Ectodermal cell (in vitro differentiated cells): ENCODE data around the gene NRCAM.
A peak's percentile ranks its signal among the peaks of the same experiment; 100 is the strongest.

ENCODE experiments used
- H3K27ac ChIP-seq: 2 replicates; pipeline ENCODE4 v1.7.0; 2013; ENCODE audit warnings: mild to moderate bottlenecking, low read depth, low read length; ENCODE audit not compliant: insufficient read depth, poor library complexity, severe bottlenecking
- H3K27me3 ChIP-seq: 2 replicates; pipeline ENCODE4 v1.7.0; 2013; ENCODE audit warnings: mild to moderate bottlenecking, low read length; ENCODE audit not compliant: insufficient read depth, control insufficient read depth, poor library complexity, severe bottlenecking
- H3K36me3 ChIP-seq: one replicate; pipeline ENCODE4 v1.7.0; 2013; ENCODE audit warnings: low read length; ENCODE audit not compliant: control insufficient read depth, insufficient read depth
- H3K4me1 ChIP-seq: one replicate; pipeline ENCODE4 v1.7.0; 2013; ENCODE audit warnings: low read length; ENCODE audit not compliant: control insufficient read depth, insufficient read depth
- H3K4me3 ChIP-seq: 2 replicates; pipeline ENCODE4 v1.7.0; 2013; ENCODE audit warnings: low read depth, low read length, control low read depth; ENCODE audit not compliant: insufficient read depth
- H3K9me3 ChIP-seq: 2 replicates; pipeline ENCODE4 v1.7.0; 2013; ENCODE audit warnings: mild to moderate bottlenecking, low read length, moderate library complexity; ENCODE audit not compliant: control insufficient read depth
- WGBS, 2 experiments: methylation state at CpG; one replicate each; pipeline ENCODE4 v1.1.7; 2013; ENCODE audit warnings: missing lambda C conversion rate in 2 of 2; 5-methylcytosine and 5-hydroxymethylcytosine counted together

The NRCAM gene

DNA sequence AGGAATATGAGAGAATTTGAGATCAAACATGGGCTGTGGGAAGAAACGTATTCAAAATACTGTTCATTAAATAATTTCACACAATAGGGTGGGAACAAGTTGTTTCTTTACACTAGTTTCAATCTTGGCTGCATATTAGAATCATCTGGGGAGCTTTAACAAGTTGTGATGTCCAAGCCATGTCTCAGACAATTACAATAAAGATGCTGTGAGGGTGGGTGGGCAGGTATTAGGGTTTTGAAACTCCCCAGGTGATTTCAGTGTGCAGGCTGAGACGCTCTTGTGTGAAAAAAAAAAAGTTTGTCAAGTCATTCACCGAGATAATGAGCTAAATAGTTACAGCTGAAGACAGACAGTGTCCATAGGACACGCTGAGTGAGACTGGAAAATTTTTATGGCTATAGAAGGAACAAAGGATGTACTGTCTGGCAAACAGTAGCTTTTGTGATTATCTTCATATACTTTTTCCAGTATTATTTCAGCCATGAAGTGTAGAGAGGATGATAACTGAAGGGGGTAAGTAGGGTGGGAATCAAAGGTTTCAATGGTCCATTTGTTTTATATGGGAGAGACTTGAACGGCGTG is 313.5 kb downstream of the NRCAM start:
- Histone ChIP-seq H3K36me3 (no peaks in the 10 kb centered on the region), H3K9me3 (no peaks in the 10 kb centered on the region), H3K4me3 (no peak overlapping the region), H3K27me3 (no peaks in the 10 kb centered on the region), H3K27ac (no peak overlapping the region), H3K4me1 (no peaks in the 10 kb centered on the region)
- WGBS, 2 experiments = 94 to 95% methylated on average over 5 of the region's 6 CpGs

DNA sequence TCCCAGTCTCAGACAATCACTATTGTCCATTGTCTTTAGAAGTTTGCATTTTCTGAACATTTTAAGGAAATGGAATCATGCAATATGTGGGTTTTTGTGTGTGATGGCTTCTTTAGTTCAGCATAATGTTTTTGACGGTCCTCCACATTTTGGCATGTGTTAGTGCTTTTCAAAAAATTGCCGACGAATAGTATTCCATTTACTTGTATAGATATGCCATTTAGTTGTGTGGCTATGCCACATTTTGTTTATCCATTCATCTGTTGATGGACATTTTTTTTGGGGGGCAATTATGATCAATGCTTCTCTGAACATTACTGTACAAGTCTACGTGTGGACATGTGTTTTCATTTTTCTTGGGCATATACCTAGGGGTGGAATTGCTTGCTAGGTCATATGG is 314.1 kb downstream of the NRCAM start:
- Histone ChIP-seq H3K27me3 (no peaks in the 10 kb centered on the region), H3K4me1 (no peaks in the 10 kb centered on the region), H3K36me3 (no peaks in the 10 kb centered on the region), H3K27ac (no peak overlapping the region), H3K4me3 (no peak overlapping the region), H3K9me3 (no peaks in the 10 kb centered on the region)
- WGBS, 2 experiments = 93 to 98% methylated on average over 4 of the region's 4 CpGs

DNA sequence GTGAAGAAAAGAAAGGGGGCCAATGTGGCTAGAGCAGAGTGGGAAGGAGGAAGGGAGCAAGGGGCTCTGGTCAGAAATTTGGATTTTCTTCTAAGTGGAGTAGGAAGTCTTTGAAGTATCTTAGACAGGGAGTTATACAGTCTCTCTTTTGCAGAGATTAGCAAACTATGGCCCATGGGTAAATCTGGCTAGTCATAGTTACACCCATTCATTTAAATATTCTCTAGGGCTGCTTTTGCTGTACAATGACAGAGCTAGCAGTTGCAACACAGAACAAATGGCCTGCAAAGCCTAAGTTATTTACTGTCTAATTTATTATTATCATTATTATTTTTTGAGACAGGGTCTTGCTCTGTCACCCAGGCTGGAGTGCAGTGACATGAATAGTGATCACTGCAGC is 315.6 kb downstream of the NRCAM start:
- Histone ChIP-seq H3K4me1 (no peaks in the 10 kb centered on the region), H3K4me3 (no peak overlapping the region), H3K36me3 (no peaks in the 10 kb centered on the region)

DNA sequence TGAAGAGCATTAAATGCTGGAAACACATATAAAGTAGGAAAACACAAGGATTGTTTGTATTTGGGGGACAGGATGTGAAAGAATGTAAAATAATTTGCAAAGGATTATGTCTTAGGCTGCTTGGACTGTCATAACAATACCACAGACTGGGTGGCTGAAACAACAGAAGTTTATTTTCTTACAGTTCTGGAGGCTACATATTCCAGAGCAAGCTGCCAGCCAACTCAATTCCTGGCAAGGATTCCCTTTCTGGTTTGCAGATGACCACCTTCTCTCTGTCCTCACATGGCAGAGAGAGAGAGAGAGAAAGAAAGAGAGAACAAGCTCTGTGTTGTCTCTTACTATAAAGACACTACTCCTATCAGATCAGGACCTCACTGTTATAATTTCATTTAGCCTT is 317.3 kb downstream of the NRCAM start:
- H3K9me3 ChIP-seq = no peaks in the 10 kb centered on the region
- H3K4me3 ChIP-seq = no peak overlapping the region
- H3K4me1 ChIP-seq = no peaks in the 10 kb centered on the region
- no peak overlapping the region for H3K27ac ChIP-seq
- no peaks in the 10 kb centered on the region for H3K27me3 ChIP-seq
- no peaks in the 10 kb centered on the region for H3K36me3 ChIP-seq

More for the DNA sequence above, 315.6 kb downstream of the NRCAM start:
- H3K27me3 ChIP-seq = no peaks in the 10 kb centered on the region
- H3K27ac ChIP-seq = no peak overlapping the region
- H3K9me3 ChIP-seq = no peaks in the 10 kb centered on the region

DNA sequence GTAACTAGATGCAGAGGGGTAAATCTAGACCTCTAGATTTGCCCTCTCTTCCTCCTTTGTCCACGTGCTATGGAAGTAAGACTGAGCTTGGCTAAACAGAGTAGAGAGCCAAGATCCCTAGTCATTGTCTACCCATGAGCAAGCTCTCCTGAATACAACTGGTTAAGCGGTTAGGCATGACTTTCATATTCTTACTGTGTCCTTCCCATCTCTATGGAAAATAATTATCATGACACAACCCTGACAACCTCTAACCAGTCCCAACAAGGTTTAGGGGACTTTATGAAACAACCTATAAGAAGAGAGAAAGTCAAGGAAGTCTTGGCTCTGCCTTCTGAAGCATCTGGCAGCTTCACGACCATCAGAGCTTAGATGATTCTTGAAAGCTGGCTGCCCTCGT is 318.2 kb downstream of the NRCAM start:
- H3K27me3 ChIP-seq = no peaks in the 10 kb centered on the region
- WGBS, 2 experiments = 90 to 93% methylated on average over 4 of the region's 4 CpGs
- no peaks in the 10 kb centered on the region for H3K36me3 ChIP-seq

DNA sequence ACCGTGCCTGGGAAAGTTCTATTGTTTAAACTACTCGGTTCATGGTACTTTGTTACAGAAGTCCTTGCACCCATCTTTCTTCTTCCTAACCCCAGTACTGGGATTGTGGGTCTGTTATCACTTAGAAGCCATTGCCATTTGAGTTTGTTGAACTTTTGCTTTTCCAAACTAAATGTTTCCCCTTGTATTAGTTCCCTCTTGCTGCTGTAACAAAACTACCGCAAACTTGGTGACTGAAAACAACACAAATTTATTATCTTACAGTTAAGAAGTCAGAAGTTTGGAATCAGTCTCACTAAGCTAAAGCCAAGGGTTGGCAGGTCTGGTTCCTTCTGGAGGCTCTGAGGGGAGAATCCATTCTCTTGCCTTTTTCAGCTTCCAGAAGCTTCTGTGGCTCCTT is 319.2 kb downstream of the NRCAM start:
- Histone ChIP-seq H3K9me3 (no peaks in the 10 kb centered on the region), H3K4me3 (no peak overlapping the region), H3K27ac (no peak overlapping the region), H3K4me1 (peaks cover 3% of the 10 kb centered on the region), H3K36me3 (no peaks in the 10 kb centered on the region), H3K27me3 (no peaks in the 10 kb centered on the region)
- 94 to 95% methylated on average over 3 of the region's 3 CpGs for WGBS, 2 experiments

More for the DNA sequence above, 318.2 kb downstream of the NRCAM start:
- Histone ChIP-seq H3K9me3 (no peaks in the 10 kb centered on the region), H3K27ac (no peak overlapping the region), H3K4me3 (no peak overlapping the region), H3K4me1 (peaks cover under 1% of the 10 kb centered on the region)

DNA sequence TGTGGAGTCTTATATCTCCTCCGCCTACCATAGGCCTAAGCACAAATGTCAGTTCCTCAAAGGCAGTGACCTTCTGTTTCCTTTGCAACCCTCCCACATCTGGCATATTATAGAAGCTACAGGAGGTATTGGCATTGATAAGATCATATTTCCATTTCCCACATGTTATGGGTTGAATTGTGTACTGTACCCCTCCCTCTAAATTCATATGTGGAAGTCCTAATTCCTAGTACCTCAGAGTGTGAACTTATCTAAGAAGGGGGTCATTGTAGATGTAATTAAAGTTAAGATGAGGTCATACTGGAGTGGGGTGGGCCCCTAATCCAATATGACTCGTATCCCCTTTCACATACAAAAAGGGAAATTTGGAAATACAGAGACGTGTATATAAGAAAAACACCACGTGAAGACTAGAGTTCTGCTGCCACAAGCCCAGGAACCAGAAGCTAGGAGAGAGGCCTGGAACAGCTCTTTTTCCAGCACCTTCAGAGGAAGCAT is 320.0 kb downstream of the NRCAM start:
- WGBS, 2 experiments = 92 to 98% methylated on average over 4 of the region's 4 CpGs
- no peaks in the 10 kb centered on the region for H3K36me3 ChIP-seq
- no peak overlapping the region for H3K4me3 ChIP-seq
- peaks cover 3% of the 10 kb centered on the region for H3K4me1 ChIP-seq
- H3K27ac ChIP-seq = no peak overlapping the region
- H3K9me3 ChIP-seq = no peaks in the 10 kb centered on the region
- H3K27me3 ChIP-seq = no peaks in the 10 kb centered on the region

DNA sequence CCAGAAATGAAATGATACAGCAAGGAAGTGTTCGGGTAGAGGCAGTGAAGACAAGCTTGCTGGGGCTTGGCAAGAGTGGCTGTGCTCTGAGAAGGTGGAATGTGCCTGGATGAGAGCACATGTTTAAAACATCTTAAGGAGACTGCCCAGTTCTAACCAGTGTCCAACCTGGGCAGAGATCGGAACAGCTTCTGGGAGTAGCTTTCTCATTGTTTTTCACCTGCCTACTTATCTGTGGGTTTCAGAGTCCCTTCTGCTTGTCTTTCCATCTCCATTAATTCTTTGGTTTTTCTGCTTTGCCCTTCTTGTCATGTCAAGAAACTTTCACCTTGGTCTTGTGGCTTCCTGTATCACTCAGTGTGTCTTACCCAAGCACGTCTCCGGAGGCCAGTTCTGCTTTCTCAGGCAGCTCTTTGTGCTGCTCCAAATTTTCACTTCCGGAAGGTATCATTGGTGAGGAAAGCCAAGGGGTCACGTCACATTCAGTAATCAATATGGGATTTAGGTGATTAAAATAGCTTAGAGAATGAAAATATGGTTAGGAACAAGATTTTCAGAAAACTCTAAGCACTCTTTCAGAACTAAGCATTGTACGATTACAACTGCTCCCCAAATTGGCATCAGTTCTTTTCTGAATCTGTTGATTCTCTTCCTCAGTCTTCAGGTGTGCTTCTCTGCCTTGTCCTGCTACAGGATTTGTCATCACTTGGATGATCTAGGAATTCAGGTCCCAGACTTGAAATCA is 320.6 kb downstream of the NRCAM start:
- no peak overlapping the region for H3K4me3 ChIP-seq
- no peaks in the 10 kb centered on the region for H3K27me3 ChIP-seq
- peaks cover 3% of the 10 kb centered on the region for H3K4me1 ChIP-seq
- H3K9me3 ChIP-seq = no peaks in the 10 kb centered on the region
- no peaks in the 10 kb centered on the region for H3K36me3 ChIP-seq
- no peak overlapping the region for H3K27ac ChIP-seq
- 94 to 97% methylated on average over 7 of the region's 7 CpGs for WGBS, 2 experiments

DNA sequence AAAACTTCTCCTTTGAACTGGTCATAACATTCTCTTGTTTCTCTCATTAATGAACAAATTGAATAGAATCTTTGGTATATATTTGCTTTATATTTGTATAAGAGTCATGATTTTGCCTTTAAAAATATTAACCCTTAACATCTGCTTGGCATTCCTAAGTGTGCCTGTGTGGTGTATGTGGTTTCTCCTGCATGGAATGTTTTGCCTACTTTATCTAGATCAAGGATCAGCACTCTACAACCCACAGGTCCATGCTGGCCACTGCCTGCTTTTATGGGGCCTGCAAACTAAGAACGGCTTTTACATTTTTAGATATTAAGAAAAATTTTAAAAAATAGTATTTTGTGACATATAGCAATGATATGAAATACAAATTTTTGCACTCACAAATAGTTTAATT is 321.8 kb downstream of the NRCAM start:
- no peak overlapping the region for H3K4me3 ChIP-seq
- H3K9me3 ChIP-seq = no peaks in the 10 kb centered on the region
- no peaks in the 10 kb centered on the region for H3K27me3 ChIP-seq
- H3K4me1 ChIP-seq = peaks cover 3% of the 10 kb centered on the region
- H3K27ac ChIP-seq = no peak overlapping the region
- no CpG with 5 or more reads among the region's 1 CpG for WGBS, 2 experiments
- H3K36me3 ChIP-seq = no peaks in the 10 kb centered on the region

DNA sequence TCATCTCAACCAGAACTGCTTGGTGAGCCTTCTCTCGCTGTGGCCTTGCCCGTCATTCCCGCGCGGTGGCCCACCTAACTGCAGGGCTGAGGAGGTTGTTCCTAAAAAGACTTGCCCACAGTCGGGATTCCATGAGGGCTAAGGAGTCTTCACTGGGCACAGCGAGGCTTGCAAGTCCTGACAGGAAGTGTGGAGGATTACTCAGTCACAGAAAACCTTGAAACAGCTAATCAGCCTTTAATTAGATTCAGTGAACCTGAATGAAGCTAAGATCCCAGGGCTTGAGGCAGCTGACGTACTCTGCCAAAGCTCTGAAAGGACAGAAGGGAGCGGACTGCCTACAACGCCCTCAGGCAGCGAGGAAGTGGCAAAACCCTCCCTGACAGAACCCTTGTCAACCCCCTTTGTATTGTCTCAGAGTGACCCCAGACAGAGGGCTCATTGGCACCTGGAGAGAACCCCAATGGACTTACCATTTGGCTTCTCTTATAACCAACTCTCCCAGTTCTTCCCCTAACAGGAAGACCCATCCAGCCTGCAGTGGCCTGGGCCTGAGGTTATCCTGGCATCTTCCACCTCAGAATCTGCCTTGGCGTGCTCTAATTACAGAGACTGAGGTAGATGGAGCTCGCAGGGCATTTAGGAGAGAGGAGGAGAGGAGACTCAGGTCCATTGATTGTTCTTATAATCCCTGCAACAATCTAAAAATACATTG is 323.5 kb downstream of the NRCAM start:
- Histone ChIP-seq H3K36me3 (no peaks in the 10 kb centered on the region), H3K27me3 (no peaks in the 10 kb centered on the region), H3K27ac (peak overlapping the region; percentile 31), H3K4me1 (peaks cover 3% of the 10 kb centered on the region), H3K9me3 (no peaks in the 10 kb centered on the region), H3K4me3 (no peak overlapping the region)
- WGBS, 2 experiments = 72 to 74% methylated on average over 13 of the region's 13 CpGs
